GM19351 (cell line): ENCODE results near the gene DNAJC30.
"Not testable (repeated sequence)": the region's sequence is repeated elsewhere in the genome, so short reads cannot be mapped to it uniquely, and the experiment has no call there.

Experiments
- ATAC-seq: cut with Tn5 transposase; IDR thresholded peaks from one replicate; pipeline ENCODE4 v1.9.1; 2021; ENCODE audit warnings: mild to moderate bottlenecking, moderate library complexity; ENCODE audit not compliant: unreplicated experiment

Gene DNAJC30

DNA sequence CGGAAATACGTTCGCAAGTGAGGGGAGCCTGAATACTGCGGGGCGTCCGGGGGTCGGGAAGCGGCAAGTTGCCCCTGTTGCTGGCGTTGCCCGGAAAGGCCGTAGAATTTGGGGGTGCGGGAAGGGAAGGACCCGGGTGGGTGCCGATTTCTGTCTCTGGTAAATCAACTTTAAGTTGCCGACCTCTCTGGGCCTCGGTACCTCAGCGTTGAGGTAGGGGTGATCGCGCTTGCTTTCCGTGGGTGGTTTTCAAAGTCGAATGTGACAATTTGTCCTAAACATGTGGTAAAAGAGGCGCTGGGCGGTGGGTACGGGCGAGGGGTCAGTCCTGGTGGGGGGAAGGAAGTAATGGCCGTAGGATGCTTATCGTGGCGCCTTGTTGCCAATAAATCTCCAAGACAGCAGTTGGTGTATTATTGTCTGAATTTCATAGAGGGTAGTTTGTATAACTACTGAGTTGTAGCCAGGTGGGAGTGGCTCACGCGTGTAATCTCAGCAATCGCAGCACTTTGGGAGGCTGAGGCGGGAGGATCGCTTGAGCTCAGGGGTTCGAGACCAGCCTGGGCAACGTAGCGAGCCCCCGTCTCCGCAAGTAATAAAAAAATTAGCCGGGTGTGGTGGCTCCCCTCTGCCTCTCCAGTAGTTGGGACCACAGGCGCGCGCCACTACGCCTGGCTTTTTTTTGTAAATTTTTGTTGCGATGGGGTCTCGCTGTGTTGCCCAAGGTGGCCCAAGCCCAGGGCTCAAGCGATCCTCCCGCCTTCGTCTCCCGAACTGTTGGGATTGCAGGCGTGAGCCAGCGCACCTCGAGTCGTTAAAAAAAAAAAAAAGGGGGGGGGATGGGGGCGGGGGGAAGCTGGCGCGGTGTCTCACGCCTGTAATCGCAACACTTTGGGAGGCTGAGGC is 788 bp upstream of the DNAJC30 start:
- no peak for ATAC-seq

DNA sequence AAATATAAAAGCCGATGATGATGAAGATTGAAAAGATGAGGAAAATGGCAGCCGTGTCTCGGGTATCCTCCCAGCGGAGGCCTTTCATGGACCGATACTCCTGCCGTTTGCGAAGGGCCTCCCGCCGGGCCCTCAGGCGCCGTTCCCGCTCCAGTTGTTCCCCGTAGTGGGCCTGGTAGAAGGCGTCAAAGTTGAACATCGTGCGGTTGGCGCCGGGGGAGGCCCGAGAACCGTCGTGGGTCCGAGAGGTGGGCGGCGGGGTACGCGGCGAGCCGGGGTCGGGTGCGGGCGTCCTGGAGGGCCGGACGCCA is 553 bp downstream of the DNAJC30 start:
- ATAC-seq: peak; percentile 16

DNA sequence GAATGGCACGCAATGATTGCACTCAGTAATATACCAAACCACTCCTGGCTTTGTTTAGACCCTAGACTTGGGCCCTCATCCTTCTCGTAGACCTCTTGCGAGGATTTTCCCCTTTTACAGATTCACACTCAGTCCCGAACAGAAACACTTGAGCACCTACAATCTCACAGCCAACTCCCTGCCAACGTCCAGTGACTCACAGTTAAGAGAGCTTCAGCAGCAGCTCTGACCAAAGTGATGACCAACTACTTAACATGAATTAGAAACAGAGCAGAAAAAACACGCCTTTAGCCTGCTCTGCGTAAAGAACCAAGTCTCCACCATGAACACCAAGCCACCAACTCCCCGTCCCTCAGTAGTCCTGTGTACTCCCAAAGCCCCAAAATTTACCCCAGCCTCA is 2.2 kb downstream of the DNAJC30 start:
- ATAC-seq: no peak

DNA sequence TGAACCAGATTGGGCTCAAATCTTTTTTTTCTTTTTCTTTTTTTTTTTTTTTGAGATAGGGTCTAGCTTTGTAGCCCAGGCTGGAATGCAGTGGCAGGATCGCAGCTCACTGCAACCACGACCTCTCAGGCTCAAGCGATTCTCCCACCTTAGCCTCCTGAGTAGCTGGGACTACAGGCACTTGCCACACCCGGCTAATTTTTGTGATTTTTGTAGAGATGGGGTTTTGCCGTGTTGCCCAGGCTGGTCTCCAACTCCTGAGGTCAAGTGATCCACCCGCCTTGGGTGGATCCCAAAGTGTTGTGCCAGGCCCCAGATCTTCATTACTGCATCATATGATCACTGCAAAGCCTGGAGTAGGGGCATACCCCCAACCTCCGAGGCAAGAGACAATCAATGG is 2.8 kb downstream of the DNAJC30 start:
- ATAC-seq: no peak

DNA sequence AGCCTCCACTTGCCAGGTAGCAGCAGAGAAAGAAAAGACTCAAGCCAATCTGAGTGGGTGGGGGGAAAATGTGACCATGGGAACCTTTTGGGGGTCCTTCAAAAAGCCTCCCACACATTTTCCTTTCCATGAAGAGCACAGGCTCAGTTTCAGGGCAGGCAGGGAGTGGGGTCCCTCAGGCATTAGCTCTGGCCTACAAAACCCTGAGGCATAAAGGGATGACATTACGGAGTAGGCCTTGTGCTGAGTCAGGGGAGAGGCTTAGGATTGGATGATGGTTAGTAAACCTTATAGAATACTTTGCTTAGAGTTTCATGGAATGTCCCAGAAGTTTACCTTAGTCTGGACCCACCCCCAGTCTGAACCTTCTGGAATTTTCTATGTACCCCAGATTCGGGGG is 3.5 kb downstream of the DNAJC30 start:
- ATAC-seq: no peak

DNA sequence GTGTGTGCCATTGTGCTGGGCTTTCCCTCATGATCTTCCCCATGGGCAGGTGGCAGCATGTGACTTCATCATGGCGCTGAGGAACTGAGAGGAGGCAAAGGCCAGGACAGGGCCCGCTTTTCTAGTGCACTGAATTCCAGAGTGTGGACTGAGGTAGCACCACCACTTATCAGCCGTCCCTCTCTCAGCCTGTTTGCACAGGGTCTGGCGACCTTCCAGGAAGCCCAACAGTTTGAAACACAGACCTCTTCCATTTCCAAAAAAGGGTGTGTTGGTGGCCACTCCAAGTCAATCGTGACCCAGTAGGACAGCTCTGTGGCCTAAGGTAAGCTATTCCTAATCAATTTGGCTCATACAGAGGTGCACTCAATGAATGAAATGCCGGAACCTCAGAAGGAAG is 4.4 kb downstream of the DNAJC30 start:
- no peak for ATAC-seq

DNA sequence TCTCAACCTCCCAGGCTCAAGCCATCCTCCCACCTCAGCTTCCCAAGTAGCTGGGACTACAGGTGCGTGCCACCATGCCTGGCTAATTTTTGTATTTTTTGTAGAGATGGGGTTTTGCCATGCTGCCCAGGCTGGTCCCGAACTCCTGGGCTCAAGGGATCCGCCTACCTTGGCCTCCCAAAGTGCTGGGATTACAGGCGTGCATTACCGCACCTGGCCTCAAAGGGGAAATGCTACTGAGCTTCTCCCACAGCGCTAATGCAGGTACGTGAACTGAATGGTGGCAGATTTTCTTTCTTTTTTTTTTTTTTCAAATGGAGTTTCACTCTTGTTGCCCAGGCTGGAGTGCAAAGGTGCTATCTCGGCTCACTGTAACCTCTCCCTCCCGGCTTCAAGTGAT is 7.2 kb downstream of the DNAJC30 start:
- ATAC-seq: not testable (repeated sequence)

DNA sequence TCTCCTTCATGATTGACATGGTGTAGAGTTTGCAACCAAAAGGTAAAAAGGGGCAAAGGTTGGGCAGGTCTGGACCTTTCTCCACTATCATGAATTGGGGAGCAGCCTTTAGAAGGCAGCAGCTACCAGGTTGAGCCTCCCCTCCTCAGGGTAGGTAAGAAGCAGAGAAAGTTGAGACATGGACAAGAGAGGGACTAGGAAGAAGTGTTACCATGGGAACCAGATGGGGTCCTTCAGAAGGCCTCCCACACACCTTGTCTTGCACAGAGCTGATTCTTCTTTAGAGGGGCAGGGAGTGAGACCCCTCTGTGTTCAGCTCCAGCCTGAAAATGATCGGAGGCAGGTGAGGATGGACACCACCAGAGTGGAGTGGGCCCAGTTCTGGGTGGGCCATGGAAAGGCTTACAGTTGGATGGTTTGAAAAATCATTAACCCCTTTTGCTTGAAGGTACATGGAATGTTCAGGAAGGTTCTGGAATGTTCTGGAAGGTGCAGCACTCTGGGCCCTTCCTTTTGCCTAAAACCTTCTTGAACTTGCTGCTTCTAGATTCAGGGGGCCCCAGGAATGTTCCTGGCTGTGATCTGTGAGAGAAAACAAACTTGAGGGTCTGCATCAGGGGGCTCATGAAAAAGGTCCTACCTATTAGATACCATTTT is 8.7 kb downstream of the DNAJC30 start:
- ATAC-seq: no peak

DNA sequence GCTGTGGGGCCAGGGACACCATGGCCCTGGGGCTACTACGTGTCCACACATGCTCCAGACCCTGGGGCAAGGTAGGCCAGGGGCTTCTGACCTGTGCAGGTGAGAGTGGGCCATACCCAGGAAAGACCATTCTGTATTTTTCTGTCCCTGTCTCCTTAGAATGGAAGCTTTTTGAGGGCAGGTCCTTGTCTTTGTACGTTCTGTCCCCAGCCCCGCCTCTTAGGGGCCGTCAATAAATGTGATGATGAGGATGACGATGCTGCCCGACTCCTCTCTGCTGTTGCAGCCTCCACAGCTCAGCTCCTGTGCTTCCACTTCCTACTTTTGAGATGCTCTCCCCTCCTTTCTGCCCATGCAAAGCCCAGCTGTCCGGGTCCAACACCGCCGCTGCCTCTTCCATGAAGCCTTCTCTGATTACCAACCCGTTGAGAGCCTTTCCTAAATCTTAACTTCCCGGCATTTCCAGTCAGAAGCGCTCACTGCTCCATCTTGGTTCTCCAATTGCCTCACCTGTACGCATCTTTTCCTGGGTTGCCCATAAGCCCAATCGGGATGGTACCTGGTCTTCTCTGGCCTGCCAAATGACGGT is 11.3 kb downstream of the DNAJC30 start:
- no peak for ATAC-seq

DNA sequence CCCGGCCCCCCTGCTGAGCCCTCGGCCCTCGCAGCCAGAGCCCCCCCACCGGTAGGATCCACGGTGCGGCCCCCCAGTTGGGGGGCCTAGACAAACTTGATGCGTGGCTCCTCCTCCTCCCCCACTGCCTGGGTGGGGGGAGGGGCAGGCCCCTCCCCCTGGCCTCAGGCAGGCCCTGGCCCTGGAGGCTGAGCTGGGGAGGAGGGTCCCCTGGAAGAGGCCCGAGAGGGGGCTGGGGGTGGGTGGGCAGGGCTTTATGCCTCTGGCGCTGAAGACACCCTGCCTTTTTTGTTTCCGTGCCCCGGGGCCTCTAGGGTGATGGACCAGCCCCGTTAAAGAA is 12.0 kb downstream of the DNAJC30 start:
- no peak for ATAC-seq

DNA sequence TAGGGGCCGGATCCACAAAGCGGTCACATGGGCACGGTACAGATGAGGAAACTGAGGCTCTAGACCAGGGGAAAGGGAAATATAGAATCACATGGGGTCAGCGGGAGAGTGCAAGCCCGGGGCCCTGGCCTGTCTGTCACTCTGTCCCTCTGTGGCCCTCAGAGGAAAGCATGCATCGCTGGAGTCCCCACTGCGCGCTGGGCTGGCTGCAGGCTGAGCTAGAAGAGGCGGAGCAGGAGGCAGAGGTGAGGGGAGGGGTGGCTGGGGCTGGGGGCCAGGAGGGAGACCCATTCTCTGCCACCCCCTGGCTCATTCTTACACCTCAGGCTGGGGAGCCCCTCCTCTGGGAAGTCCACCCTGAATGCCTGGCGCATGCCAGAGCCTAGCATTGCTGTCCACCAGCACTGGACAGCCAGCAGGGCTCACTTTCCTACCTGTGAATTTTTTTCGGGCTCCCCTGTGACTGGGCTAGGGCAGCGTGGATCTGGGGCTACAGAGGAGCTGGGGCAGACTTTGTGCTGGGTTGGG is 13.3 kb downstream of the DNAJC30 start:
- no peak for ATAC-seq

DNA sequence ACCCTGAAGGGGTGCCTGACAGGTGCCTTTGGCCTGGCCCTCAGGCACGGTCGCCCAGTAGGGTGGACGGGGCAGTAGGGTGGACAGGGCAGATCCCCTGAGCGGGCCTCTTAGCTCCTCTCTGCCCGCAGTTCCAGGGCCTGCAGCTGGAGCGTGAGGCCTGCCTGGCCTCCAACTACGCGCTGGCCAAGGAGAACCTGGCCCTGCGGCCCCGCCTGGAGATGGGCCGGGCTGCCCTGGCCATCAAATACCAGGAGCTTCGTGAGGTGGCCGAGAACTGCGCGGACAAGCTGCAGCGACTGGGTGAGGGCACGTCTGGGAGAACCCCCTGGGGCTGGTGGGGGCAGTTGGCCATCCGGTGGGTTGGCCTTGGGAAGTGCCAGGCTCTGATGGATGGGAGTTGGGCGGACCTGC is 14.0 kb downstream of the DNAJC30 start:
- ATAC-seq: no peak

DNA sequence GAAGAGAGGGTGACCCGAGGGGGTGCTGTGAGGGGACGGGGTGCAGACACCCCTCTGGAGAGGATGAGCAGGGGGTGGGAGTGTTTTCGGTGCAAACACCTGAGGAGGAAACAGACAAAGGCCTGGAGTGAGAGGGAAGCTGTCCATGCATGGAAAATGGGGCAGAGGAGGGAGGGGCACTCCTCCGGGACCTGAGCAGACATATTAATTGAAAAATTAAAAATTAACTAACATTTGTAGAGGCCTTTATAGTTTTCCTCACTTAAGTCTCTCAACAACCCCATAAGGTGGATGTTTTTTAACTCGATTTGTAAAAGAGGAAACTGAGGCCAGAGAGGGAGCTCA is 14.4 kb downstream of the DNAJC30 start:
- no peak for ATAC-seq

DNA sequence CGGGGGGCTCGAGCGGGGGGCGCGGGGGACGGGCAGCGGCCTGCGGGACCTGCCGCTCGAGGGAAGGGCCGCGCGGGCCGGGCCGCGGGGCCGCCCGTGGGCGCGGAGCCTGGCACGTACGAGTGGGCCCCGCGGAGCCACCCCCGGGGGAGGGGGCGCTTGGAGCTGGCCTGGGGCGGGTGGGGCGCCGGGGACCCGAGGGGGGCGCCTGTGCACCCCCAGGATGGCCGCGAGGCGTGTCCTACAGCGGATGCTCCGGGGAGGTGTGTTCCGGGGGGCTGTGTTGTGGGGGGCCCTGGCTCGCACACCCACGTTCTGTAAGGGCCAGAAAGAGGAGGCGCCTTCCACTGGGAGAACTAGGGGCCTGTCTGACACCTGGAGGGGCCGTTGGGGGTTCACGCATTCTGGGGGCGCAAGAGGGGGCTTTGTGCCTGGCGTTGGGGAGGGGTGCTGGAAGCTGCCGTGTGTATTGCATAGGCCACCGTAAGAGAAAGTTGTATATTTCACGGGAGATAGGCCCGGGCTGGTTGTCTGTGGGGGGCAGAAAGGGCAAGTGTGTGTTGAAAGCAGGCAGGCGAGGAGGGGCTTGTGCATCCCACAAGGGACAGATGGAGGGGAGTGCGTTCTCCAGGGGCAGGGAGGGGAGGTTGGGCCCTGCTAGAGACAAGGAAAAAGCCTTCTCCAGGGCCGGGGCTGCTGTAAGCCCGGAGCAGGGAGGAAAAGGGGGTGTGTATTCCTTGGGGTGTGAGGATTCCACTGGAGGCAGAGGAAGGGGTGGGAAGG is 15.0 kb downstream of the DNAJC30 start:
- no peak for ATAC-seq

DNA sequence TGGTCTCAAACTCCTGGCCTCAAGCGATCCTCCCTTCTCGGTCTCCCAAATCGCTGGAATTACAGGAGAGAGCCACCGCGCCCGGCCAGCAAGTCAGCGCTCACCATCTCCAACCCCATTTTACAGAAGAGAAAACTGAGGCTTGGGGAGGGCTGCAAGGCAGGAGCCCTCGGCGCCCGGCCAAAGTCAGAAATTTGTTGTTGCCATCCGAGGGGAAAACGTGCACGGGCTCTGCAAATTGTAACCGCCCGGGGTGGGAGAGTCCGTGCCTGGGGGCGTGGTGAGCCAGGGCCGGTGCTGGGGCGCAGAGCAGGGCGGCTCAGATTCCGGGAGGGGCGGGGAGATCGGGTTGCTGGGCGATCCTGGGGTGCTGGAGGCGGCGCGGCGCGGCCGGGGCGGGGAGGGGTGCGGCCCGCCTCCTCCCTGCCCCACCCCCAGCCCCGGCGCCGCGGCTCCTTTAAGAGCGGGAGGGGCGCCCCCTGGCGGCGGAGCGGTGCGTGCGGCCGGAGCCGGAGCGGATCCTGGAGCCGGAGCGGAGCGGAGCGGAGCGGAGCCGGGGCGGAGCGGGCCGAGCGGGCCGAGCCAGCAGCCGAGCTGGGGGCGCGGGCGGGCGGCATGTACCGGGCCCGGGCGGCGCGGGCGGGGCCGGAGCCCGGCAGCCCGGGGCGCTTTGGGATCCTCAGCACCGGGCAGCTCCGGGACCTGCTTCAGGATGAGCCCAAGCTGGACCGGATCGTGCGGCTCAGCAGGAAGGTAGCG is 15.7 kb downstream of the DNAJC30 start, which contains the start of gene VPS37D:
Gene VPS37D (plus strand): TSS at position 488 of the 759 bp plus-strand sequence. CDS start 128 bp downstream, at position 616.
- ATAC-seq: peak; percentile 96

DNA sequence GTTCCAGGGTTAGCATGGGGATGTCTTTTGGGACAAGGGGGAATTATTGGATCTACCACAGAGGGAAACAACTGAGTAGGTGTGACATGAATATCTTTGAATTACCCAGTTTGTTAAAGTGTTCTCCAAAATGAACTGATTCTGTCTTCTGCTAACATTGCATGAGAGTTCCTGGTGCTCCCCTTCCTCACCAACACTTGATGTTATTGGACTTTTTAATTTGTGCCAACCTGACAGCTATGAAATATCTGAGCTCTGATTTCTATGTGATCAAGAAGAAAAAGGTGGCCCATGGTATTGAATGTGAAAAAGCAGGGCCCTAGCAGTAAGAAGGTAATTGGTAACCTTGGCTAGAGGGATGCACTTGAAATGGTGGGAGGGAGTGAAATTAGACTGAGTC is 20.2 kb downstream of the DNAJC30 start:
- ATAC-seq: no peak

DNA sequence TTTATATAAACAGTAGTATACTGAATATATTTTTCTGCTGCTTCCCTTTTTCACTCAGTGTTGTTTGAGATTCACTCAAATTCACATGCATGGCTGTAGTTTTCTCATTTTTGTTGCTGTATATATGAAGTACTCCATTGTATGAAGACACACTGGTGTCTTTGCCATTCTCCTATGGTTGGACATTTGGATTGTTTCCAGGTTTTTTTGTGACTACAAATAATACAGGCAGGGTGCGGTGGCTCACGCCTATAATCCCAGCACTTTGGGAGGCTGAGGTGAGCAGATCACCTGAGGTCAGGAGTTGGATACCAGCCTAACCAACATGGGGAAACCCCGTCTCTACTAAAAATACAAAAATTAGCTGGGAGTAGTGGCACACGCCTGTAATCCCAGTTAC is 22.7 kb downstream of the DNAJC30 start:
- not testable (repeated sequence) for ATAC-seq

DNA sequence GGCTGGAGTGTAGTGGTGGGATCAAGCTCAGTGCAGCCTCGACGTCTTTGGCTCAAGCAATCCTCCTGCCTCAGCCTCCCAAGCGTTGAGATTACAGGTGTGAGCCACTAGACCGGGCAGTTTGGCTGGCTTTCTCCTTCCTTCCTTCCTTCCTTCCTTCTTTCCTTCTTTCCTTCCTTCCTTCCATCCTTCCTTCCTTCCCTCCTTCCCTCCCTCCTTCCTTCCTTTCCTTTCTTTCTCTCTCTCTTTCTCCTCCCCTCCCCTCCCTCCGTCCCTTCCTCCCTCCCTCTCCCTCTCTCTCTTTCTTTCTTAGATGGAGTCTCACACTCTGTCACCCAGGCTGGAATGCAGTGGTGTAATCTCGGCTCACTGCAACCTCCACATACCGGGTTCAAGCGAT is 23.3 kb downstream of the DNAJC30 start:
- no peak for ATAC-seq

DNA sequence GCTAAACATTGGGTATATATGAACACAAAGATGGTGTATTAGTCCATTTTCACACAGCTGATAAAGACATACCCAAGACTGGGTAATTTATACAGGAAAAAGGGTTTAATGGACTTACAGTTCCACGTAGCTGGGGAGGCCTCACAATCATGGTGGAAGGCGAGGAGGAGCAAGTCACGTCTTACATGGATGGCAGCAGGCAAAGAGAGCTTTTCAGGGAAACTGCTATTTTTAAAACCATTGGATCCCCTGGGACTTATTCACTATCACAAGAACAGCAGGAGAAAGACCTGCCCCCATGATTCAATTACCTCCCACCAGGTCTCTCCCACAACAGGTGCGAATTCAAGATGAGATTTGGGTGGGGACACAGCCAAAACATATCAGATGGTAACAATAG is 27.9 kb downstream of the DNAJC30 start:
- ATAC-seq: not testable (repeated sequence)

DNA sequence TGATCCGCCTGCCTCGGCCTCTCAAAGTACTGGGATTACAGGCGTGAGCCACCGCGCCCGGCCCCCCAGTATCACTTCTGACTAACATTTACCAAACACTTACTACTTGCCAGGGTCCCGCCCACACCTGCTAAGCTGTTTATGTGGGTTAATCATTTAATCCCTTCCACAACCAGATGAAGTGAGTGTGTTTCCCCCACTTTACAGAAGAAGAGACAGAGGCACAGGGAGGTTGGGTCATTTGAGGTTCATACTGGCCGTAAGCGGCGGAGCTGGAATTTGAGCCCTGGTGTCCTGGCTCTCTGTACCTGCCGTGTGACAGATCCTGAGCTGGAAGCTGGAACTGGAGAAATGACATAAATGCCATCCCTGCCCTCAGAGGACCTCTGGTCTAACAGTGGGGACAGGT is 30.7 kb downstream of the DNAJC30 start:
- ATAC-seq: no peak
